NCI-H2227 (cell line): Measurements from ENCODE around the gene PTAFR.
"Not testable (repeated sequence)": the region's sequence is repeated elsewhere in the genome, so short reads cannot be mapped to it uniquely, and the experiment has no call there.

ENCODE experiments used
- DNase-seq: peaks from one replicate; lab custom pipeline; 2025; ENCODE audit not compliant: unreplicated experiment; lab: John Stamatoyannopoulos, UW

The PTAFR gene

GRCh38 chr1:28145728-28146127 is 30.8 kb downstream of the PTAFR start:
- DNase-seq: no peak

DNA sequence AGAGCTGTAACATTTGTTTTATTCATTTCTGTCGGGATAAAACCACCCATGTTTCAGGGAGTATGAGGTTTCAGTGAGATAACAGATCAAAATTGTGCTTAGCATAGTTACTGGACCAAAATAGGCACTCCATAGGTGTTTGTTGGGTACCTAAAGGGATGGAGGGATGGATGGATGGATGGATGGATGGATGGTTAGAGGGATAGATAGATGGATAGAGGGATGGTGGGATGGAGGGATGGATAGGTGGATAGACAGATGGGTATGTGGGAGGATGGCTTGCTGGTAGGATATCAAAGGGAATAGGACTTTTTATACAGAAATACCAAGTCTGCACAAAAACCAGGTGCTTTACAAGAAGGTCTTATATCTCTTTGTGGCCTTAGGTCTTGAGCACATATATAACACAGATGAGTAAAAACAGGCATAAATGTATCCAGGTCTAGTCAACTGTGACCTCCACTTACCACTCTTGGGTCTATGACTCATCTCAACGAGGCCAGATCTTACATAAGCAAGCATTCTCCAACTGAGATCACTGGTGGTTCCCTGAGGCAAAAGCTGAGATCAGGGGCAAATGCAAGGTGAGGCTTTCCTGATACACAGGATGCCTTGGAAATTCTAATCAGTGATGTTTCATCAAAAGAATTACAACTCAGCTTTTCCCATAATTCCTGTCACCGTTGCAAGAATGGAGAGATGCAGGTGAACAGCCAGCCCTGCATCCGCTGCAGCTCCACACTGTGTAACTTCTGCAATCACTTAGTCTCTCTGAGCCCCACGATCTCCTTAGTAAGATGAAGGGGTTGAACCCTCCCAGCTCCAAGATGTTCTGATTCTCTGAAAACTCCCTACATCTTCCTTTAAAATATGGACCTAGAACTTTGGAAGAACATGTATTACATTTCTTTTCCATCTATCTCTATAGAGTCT is 32.0 kb downstream of the PTAFR start:
- DNase-seq: no peak

DNA sequence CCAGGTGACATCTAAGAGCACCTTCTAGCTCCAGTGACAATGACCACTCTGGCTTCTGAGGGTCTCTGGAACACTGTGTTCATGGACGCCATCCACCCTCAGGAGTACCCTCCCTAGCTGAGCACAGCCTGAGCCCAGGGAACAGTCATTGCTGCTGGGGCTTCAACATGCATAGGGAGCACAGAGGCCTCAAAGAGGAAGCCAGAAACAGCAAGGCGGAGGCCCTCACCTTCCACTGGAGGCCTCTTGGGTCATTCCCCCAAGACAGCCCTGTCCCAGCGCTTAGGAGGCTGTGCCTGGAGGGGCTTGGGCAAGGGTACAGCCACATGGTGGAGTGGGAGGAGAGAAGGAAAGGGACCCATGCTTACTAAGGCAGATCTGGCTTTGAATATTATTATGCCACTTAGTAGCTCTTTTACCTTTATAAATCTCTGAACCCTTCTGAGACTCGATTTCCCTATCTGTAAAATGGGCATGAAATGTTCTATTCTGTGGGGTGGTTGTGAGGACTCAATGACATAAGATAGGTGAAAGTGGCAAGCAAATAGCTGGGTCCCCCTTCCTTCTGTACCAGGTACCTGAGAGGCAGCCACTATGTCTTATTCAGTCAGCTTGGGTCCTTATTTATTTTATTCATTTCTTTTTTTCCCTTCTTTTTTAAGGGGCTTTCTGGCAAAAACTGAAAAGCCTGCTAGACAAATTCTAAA is 32.8 kb downstream of the PTAFR start:
- no peak for DNase-seq

- DNase-seq: no peak
These were observed 34.8 kb downstream of the PTAFR start for GRCh38 chr1:28141685-28142084.

GRCh38 chr1:28139866-28140265 is 36.6 kb downstream of the PTAFR start:
- DNase-seq: not testable (repeated sequence)

- DNase-seq: no peak
These were observed 37.3 kb downstream of the PTAFR start for GRCh38 chr1:28139025-28139712.

DNA sequence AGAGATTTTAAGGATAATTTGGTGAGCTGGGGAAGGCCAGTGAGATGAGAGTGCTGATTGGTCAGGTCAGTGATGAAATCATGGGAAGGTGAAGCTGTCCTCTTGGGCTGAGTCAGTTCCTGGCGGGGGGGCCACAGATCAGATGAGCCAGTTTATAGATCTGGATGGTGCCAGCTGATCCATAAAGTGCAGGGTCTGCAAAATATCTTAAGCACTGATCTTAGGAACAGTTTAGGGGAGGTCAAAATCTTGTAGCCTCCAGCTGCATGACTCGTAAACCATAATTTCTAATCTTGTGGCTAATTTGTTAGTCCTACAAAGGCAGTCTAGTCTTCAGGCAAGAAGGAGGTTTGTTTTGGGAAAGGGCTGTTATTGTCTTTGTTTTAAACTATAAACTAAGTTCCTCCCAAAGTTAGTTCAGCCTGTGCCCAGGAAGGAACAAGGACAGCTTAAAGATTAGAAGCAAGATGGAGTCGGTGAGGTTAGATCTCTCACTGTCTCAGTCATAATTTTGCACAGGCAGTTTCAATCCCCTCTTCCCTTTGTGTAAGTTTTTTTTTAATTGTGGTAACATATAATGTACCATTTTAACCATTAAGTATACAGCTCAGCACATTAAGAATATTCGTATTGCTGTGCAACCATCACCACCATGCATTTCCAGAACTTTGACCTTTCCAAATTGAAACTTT is 39.4 kb downstream of the PTAFR start:
- DNase-seq: no peak

GRCh38 chr1:28136169-28136921 is 40.1 kb downstream of the PTAFR start:
- no peak for DNase-seq

DNA sequence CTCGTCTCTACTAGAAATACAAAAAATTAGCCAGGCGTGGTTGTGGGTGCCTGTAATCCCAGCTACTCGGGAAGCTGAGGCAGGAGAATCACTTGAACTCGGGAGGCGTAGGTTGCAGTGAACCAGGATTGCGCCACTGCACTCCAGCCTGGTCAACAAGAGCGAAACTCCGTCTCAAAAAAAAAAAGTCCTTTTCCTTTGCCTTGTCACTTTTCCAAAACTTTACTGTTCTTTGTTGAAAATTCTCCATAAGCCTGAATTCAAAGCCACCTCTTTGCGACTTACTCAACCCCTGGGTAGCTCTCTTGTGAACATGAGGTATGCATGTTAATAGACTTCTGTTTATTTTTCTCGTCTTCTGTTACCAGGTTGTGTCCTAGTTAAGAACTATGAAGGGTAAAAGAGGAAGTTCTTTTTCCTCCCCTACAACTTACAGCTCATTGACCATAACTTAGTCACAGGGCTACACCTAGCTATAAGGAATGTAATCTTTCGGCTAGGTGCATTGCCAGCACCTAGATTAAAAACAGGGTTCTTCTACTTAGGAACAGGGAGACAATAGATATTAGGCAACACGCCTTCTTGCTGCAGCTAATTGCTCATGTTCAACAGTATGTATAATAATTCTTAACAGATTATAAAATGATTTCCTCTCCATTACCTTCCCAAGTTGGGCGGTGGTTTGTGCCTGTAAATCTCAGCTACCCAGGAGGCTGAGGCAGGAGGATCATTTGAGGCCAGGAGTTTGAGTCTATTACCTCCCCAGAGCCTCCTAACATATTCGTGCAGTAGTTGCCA is 40.9 kb downstream of the PTAFR start:
- no peak for DNase-seq

DNA sequence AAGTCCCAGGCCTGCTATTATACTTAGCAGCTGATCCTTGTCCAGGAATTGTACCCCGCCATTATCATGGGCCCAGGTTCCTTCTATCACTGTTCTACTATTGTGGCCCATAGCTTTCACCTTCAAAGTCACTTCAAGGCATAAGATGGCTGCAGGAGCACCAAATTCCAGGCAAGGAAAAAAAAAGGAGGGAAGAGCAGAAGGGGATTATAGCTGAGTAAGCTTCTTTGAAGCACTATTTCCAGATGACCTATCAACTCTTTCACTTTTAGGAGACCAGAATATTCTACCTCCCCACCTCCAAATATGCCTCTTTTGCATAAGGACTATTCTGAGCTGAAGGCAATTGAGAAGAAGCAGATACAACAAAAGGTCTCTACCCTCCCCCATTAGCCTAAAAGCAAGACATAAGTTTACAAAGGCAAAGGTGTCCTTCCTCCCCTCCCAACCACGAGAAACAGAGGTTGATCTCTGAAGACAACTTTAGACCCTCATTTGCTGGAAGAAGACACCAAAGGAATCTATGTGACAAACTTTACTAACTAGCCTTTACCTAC is 41.8 kb downstream of the PTAFR start:
- DNase-seq: no peak

- no peak for DNase-seq
These were observed 44.0 kb downstream of the PTAFR start for GRCh38 chr1:28132171-28133167.

DNA sequence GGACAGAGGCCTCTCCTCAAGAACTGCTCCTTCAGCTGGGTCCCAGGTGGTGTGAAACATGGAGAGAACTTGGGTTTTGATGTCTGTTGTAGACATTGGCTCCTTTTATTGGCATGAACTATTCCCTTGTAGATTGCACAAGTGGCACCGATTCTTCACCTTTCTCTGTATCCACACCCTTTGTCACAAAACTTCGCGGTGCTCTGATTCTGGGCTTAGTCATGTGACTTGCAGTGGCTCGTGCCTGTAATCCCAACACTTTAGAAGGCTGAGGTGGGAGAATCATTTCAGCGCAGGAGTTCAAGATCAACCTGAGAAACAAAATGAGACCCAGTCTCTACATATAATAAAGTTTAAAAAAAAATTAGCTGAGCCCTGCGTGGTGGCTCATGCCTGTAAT is 45.6 kb downstream of the PTAFR start:
- DNase-seq: no peak

DNA sequence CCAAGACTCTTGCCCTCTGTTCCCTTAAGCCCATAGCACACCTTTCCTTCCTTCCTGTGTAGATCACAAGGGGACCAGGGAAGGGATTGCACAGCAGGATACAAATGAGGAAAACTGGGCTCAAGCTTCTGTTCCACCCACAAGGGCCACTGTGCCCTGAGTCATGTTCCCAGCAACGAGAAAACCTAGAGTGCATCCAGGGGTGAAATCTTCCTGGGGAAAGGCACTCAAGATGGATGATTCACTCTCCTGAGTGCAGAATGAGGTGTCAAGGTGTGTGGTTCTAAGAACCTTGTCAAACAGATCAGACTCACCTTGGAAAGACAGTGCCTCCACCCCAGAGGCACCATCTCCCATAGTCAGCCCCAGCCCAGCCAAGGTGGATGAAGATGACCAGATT is 47.3 kb downstream of the PTAFR start:
- no peak for DNase-seq

DNA sequence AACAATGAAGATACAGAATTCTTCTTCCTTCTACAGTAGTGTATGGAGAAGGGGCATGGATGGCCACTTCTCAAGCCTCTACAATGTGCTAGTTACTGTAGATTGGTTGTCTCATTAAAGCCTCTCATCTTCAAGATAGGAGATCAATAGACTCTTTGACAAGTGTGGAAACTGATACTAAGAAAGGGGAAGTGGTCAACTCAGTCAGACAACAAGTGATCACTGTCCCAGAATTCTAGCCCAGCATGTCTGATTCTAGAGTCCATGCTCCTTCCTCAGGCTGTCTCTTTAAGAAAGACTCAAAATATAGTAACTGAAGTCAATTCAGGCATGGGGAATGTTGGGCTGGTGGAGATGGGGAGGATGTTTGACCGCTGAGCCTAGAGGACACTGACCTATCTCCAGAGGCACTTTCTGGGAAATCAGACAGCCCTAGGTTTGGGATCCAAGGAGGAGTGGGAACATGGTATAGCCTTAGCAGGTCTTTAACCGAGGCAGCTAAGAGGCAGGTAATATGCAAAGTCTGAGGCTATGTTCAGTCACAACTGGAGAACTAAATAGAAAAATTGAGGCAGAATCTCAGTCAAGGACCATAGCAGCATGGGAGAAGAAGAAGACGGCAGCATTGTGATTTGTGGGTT is 48.8 kb downstream of the PTAFR start:
- no peak for DNase-seq

- no peak for DNase-seq
These were observed 49.6 kb downstream of the PTAFR start for GRCh38 chr1:28126783-28127490.

DNA sequence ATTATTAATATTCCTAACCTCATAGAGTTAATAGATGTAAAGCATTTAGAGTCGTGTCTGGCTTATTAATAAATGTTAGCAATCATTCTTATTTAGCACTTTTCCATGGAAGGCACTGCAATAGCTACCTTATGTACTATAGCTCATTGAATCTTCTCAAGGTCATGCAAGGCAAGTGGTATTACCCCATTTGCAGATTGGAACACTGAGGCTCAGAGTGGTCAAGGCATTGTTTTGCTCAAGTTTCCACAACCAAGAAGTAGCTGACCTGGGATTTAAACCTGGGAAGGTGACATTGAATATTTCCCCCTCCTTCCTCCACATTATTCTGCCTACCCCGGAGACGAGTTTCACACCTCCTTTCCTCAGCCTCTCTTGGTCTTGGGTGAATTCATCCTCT is 50.3 kb downstream of the PTAFR start:
- DNase-seq: no peak

DNA sequence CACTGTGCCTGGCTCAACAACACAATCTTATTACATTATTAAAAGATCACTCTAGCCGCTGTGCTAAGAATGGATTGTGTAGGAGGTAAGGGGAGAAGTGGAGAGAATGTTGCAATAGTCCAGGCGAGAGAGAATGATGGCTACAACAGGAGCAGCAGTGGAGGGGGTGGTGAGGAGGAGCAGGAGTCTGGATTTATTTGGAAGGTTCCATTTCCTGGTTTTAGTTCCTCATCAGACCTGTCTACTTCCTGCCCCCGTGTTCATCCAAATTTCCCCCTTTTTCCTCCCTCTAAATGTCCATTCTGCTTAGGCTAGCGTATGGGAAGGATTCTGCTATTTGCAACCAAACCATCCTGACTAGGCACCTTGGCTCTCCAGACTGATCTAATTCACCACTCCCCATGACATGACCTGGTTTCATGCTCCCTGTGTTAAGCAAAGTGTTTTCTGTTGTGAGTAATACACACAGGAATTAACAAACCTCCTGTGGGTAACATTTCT is 53.0 kb downstream of the PTAFR start:
- no peak for DNase-seq
